ENCODE measurements around the gene STEAP1B.

The STEAP1B gene

GRCh38 chr7:22429386-22429785 is 70.6 kb downstream of the STEAP1B start:
- H3K36me3 ChIP-seq (ENCODE audit: low read depth): no peaks in the 10 kb centered on the region
- no peaks in the 10 kb centered on the region for H3K27me3 ChIP-seq (ENCODE audit: insufficient read depth, poor library complexity, severe bottlenecking)
- H3K27ac ChIP-seq (ENCODE audit: poor library complexity, severe bottlenecking): peak overlapping the region; percentile 84
- no peaks in the 10 kb centered on the region for H3K9me3 ChIP-seq (ENCODE audit: severe bottlenecking)
- peaks cover 41% of the 10 kb centered on the region for H3K4me1 ChIP-seq (ENCODE audit: insufficient read depth, poor library complexity, severe bottlenecking)
- ATAC-seq (ENCODE audit: low read depth): peak; percentile 88
- TF ChIP-seq CTCF (IDR thresholded peaks at IDR 0.05; ENCODE audit: poor library complexity, severe bottlenecking): no peak
- H3K4me3 ChIP-seq (ENCODE audit: severe bottlenecking): no peak overlapping the region
- no peak for DNase-seq (ENCODE audit: low spot score)

GRCh38 chr7:22427855-22428254 is 72.1 kb downstream of the STEAP1B start:
- Histone ChIP-seq H3K36me3 (ENCODE audit: low read depth) (no peaks in the 10 kb centered on the region), H3K4me3 (ENCODE audit: severe bottlenecking) (no peak overlapping the region), H3K27me3 (ENCODE audit: insufficient read depth, poor library complexity, severe bottlenecking) (no peaks in the 10 kb centered on the region), H3K27ac (ENCODE audit: poor library complexity, severe bottlenecking) (no peak overlapping the region), H3K4me1 (ENCODE audit: insufficient read depth, poor library complexity, severe bottlenecking) (peaks cover 29% of the 10 kb centered on the region), H3K9me3 (ENCODE audit: severe bottlenecking) (no peaks in the 10 kb centered on the region)
- ATAC-seq (ENCODE audit: low read depth) (no peak), DNase-seq (ENCODE audit: low spot score) (no peak)
- TF ChIP-seq CTCF (IDR thresholded peaks at IDR 0.05; ENCODE audit: poor library complexity, severe bottlenecking): no peak

GRCh38 chr7:22427104-22427503 is 72.9 kb downstream of the STEAP1B start:
- no peak for TF ChIP-seq CTCF (IDR thresholded peaks at IDR 0.05; ENCODE audit: poor library complexity, severe bottlenecking)
- no peak overlapping the region for H3K4me3 ChIP-seq (ENCODE audit: severe bottlenecking)
- no peak for DNase-seq (ENCODE audit: low spot score)
- peaks cover 24% of the 10 kb centered on the region for H3K4me1 ChIP-seq (ENCODE audit: insufficient read depth, poor library complexity, severe bottlenecking)
- H3K36me3 ChIP-seq (ENCODE audit: low read depth): no peaks in the 10 kb centered on the region
- H3K9me3 ChIP-seq (ENCODE audit: severe bottlenecking): no peaks in the 10 kb centered on the region
- H3K27ac ChIP-seq (ENCODE audit: poor library complexity, severe bottlenecking): no peak overlapping the region
- ATAC-seq (ENCODE audit: low read depth): no peak
- H3K27me3 ChIP-seq (ENCODE audit: insufficient read depth, poor library complexity, severe bottlenecking): no peaks in the 10 kb centered on the region

- Histone ChIP-seq H3K4me3 (ENCODE audit: severe bottlenecking) (no peak overlapping the region), H3K36me3 (ENCODE audit: low read depth) (no peaks in the 10 kb centered on the region), H3K27ac (ENCODE audit: poor library complexity, severe bottlenecking) (no peak overlapping the region), H3K4me1 (ENCODE audit: insufficient read depth, poor library complexity, severe bottlenecking) (peaks cover 24% of the 10 kb centered on the region), H3K27me3 (ENCODE audit: insufficient read depth, poor library complexity, severe bottlenecking) (no peaks in the 10 kb centered on the region), H3K9me3 (ENCODE audit: severe bottlenecking) (no peaks in the 10 kb centered on the region)
- DNase-seq (ENCODE audit: low spot score): no peak
- no peak for TF ChIP-seq CTCF (IDR thresholded peaks at IDR 0.05; ENCODE audit: poor library complexity, severe bottlenecking)
- no peak for ATAC-seq (ENCODE audit: low read depth)
Observed at GRCh38 chr7:22426463-22427094, 73.4 kb downstream of the STEAP1B start.

GRCh38 chr7:22425361-22425760 is 74.6 kb downstream of the STEAP1B start:
- no peak overlapping the region for H3K27ac ChIP-seq (ENCODE audit: poor library complexity, severe bottlenecking)
- no peaks in the 10 kb centered on the region for H3K9me3 ChIP-seq (ENCODE audit: severe bottlenecking)
- no peak for ATAC-seq (ENCODE audit: low read depth)

More at GRCh38 chr7:22425361-22425760, 74.6 kb downstream of the STEAP1B start:
- no peak for TF ChIP-seq CTCF (IDR thresholded peaks at IDR 0.05; ENCODE audit: poor library complexity, severe bottlenecking)
- no peaks in the 10 kb centered on the region for H3K36me3 ChIP-seq (ENCODE audit: low read depth)
- peaks cover 16% of the 10 kb centered on the region for H3K4me1 ChIP-seq (ENCODE audit: insufficient read depth, poor library complexity, severe bottlenecking)
- no peaks in the 10 kb centered on the region for H3K27me3 ChIP-seq (ENCODE audit: insufficient read depth, poor library complexity, severe bottlenecking)
- H3K4me3 ChIP-seq (ENCODE audit: severe bottlenecking): no peak overlapping the region
- no peak for DNase-seq (ENCODE audit: low spot score)

Measured in RWPE2 (cell line).